Ammon's horn (tissue), 1 donor: Measurements from ENCODE around the gene SCD.
"Not testable (repeated sequence)": the region's sequence is repeated elsewhere in the genome, so short reads cannot be mapped to it uniquely, and the experiment has no call there.

Experiments
- DNase-seq: peaks from one replicate; pipeline ENCODE4 v3.0.0-alpha.2; 2016; ENCODE audit warnings: low spot score

The SCD gene

GRCh38 chr10:100362570-100363496 is 15.8 kb downstream of the SCD start:
- peak; percentile 85 for DNase-seq

DNA sequence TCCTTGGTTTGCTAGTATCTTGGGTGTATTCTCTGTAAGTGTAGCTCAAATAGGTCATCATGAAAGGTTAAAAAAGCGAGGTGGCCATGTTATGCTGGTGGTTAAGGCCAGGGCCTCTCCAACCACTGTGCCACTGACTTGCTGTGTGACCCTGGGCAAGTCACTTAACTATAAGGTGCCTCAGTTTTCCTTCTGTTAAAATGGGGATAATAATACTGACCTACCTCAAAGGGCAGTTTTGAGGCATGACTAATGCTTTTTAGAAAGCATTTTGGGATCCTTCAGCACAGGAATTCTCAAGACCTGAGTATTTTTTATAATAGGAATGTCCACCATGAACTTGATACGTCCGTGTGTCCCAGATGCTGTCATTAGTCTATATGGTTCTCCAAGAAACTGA is 17.1 kb downstream of the SCD start:
- DNase-seq, result no peak

GRCh38 chr10:100364735-100365391 is 17.8 kb downstream of the SCD start:
- DNase-seq, result peak; percentile 78

DNA sequence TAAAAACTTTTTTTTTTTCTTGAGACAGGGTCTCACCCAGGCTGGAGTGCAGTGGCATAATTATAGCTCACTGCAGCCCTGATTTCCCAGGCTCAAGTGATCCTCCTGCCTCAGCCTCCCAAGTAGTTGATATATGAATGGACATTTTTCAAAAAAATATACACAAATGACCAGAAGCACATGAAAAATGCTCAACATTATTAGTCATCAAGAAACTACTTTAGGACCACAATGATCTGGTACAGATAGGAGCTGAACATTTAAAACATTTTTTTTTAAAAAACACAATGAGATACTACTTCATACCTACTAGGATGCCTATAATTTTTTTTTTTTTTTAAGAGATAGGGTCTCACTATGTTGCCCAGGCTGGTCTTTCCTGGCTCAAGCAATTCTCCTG is 21.7 kb downstream of the SCD start:
- DNase-seq, result no peak

- DNase-seq, result peak; percentile 91
Measured at GRCh38 chr10:100370714-100371481, 23.9 kb downstream of the SCD start.

DNA sequence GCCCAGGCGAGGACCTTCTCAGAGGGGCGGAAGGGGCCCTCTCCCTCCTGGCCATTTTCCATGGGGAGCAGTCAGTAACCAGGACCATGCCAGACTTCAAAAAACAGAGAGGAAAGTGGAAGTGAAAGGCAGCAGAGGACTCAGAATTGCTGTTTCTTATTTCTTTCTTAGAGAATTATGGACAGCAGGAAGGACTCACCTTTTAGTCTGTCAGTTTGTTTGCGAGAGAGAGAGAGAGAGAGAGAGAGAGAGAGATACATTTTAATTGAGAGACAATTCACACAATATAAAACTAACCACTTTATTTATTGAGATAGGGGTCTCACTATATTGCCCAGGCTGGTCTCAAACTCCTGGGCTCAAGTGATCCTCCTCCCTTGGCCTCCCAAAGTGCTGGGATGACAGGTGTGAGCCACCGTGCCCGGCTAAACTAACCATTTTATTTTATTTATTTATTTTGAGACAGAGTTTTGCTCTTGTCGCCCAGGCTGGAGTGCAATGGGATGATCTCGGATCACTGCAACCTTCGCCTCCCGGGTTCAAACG is 24.5 kb downstream of the SCD start:
- DNase-seq, result no peak

DNA sequence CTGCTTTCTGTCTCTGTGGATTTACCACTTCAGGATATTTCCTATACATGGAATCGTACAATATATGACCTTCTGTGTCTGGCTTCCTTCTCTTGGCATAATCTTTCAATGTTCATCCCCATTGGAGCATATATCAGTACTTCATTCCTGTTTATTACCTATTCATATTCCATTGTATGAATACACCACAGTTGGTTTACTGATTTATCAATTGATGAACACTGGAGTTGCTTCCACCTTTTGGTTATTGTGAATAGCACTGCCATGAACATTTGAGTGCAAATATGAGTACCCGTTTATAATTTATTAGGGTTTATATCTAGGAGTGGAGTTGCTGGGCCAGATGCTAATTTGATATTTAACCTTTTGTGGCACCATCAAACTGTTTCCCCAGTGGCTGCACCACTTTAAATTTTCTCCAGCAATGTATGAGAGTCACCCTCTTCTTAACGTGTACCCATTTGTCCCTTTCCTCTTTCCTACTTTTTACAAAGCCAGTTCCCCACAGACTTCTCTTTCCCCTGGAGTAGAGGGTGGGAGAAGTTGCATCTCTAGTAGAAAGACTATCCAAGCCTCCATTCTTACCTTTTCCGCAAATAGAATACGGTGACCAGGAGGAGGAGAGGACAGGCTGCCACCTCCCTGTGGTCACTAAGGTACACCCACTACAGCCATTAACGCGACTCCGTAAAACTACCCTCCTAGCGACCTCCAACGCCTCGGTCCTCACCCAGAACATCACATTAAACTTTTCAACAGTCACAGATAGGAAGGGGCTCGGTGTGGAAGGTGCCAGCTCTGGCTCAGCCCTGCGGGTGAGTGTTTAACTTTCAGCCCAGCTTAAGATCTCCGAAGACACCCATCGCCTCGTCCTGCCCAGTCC is 25.6 kb downstream of the SCD start:
- no peak for DNase-seq

DNA sequence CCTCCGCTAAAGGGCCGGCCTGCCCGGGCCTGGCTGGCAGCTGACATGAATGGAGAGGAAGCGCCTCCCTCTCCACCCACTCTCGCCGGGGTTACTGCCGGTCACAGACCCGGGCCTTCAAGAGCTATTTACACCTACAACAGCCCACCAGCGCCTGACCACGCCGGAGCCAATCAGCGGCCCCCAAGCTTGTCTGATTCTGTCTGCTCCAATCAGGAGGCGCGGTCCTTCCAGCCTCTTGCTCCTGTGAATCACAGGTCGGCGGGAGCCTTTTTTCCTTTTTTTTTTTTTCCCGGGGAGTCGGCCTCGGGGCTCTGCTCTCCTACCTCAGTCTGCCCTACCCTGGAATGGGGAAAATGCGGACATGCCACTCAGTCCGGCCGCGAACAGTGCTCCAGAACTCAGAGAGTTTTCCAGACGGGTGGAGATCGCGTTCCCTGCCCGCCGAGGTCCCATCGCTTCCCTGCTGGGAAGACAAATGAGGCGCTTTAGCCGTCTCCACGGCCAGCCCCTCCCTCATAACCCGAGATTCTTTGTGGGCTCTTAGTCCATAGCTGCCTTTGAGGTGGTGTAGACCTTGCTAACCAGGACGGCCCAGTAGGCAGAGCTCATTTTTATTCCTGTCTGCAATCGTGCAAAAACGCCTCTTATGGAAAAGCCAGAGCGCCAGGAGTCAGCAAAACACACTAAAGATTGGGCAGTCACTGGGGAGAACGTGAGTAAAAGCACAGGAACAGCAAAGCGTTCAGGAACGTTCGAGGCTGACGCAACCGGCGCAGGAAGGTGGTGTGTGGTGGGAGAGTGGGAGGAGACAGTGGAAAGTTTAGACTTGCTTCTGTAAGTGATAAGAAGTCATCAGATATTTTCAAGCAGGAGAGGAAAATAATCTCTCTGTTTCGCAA is 26.5 kb downstream of the SCD start:
- DNase-seq, result peak; percentile 99

GRCh38 chr10:100374200-100374655 is 27.2 kb downstream of the SCD start:
- DNase-seq, result no peak

DNA sequence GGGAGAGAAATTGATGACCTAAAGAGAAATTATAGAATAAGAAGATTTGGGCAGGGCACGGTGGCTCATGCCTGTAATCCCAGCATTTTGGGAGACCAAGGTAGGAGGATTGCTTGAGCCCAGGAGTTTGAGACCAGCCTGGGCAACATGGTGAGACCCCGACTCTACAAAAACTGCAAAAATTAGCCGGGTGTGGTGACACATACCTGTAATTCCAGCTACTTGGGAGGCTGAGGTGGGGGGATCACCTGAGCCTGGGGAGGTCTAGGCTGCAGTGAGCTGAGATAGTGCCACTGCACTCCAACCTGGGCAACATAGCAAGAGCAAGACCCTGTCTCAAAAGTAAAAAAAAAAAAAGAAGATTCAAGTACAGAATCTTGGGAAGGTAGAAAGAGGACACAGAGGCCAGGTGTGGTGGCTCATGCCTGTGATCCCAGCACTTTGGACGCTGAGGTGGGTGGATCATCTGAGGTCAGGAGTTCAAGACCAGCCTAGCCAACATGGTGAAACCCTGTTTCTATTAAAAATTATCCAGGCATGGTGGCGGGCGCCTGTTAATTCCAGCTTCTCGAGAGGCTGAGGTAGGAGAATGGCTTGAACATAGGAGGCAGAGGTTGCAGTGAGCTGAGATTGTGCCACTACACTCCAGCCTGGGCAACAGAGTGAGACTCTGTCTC is 27.8 kb downstream of the SCD start:
- not testable (repeated sequence) for DNase-seq

DNA sequence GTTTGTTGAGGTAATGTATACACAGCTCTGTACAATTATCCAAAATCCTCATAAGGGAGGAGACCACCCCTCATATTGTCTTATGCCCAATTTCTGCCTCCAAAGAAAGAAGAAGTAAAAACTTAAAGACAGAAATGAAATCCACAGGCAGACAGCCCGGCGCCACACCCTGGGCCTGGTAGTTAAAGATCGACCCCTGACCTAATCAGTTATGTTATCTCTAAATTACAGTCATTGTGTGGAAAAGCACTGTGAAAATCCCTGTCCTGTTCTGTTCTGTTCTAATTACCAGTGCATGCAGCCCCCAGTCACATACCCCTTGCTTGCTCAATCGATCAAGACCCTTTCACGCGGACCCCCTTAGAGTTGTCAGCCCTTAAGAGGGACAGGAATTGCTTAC is 29.6 kb downstream of the SCD start:
- not testable (repeated sequence) for DNase-seq

DNA sequence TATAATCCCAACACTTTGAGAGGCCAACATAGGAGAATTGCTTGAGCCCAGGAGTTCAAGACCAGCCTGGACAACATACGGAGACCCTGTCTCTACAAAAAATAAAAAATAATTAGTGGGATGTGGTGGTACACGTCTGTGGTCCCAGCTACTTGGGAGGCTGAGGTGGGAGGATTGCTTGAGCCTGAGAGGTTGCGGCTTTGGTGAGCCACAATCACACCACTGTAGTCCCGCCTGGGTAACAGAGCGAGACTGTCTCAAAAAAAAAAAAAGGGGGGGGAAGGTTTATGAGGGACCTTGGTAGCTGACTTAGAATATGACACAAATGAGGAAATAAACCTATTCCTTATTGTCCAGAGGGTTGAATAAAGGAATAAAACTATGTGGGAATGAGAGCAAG is 30.8 kb downstream of the SCD start:
- no peak for DNase-seq

DNA sequence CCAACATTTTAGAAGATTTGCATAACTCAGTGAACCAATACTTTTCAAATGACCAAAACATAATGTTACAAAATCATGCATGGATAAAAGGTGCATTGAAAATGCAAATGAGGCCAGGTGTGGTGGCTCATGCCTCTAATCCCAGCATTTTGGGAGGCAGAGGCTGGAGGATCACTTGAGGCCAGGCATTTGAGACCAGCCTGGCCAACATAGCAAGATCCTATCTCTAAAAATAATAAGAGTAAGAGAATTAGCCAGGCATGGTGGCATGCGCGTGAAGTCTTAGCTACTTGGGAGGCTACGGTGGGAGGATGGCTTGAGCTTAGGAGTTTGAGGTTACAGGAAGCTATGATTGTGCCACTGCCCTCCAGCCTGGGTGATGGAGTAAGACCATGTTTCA is 33.4 kb downstream of the SCD start:
- no peak for DNase-seq

DNA sequence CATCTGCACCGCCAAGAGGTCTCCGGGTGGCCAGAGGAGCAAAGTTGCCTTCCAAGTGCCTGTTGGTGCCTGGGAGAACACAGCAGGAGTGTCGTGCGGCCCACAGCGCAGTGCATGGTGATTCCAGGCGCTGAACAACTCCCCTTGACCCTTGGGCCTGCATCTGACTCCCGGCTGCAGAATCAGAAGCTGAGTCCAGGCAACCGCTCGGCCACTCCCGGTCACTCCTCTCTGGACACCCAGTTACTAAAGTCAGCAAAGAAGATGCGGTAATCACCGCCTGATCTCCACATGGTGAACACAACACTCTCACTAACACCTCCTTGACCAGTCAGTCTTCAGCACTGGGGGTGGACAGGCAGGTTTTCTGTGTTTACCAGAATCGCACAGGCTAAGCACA is 35.5 kb downstream of the SCD start:
- no peak for DNase-seq

GRCh38 chr10:100383251-100383650 is 36.2 kb downstream of the SCD start:
- no peak for DNase-seq

DNA sequence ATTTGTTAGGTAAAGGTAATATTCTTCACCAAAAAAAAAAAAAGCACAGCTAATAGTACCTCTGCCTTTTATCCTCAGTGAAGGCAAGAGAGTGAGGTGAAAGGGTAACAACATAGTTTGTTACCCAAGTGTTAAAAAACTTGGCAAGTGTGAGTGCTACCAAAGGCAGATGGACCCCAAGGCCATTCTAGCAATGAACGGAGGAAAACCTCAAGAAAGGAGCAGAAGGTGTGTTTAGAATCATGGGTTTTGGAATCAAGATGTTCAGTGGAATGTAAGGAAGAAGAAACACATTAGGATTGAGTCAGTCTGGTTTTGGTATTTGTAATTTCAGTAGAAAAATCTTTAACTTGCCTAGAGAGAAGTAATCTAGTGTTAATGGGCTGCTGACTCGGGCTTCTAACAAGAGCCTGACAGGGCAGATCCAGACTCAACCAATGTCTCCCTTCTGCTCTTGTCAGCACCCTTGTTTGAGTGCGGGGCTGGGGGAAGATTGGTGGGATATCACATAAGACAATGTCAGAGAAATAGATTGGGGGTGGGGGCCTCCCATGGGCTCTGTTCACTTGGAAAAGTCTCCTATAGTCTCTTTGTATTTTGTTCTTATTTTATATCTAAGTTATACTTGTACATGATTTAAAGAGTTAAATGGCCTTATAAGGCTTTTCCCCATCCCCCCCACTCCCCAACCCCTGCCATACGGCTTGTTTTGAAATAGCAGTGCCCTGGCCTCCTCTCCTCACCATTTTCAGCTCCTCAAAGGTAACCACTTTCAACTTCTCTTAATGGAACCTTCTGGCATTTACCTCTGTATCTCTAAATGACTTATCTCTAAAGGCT is 44.4 kb downstream of the SCD start:
- no peak for DNase-seq

GRCh38 chr10:100392686-100393003 is 45.6 kb downstream of the SCD start:
- no peak for DNase-seq

DNA sequence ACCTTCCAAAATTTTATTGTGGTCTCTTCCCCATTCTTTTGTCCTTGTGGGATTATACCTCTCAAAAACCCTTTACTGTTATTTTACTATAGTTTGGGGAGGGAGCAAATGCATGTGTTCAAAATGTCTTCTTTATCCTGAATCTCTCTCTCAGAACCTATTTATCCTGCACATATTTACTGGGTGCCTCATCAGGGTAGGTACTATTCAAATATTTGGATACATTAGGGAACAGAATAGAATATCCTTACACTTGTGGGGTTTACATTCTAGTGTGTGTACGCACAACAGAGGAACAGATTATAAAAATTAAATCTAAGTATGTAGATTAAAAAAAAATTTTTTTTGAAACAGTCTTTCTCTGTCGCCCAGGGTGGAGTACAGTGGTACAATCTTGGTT is 48.6 kb downstream of the SCD start:
- no peak for DNase-seq

DNA sequence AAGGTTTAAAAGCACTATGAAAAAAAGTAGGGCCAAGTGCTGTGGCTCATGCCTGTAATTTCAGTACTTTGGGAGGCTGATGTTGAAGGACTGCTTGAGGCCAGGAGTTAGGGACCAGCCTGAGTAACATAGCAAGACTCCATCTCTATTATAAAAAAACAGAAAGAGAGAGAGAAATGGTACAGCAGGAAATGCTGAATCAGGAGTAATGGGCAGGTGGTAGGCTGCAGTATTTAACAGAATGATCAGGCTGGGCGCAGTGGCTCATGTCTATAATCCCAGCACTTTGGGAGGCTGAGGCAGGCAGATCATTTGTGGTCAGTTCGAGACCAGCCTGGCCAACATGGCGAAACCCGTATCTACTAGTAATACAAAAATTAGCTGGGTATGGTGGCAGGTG is 49.6 kb downstream of the SCD start:
- no peak for DNase-seq
